H1 (cell line): ENCODE measurements around the gene CAPN1. TPM values are rescaled to one million over a fixed set of nuclear protein-coding genes. Genes with fewer than 3 reads are reported as not detected.
A peak's percentile ranks its signal among the peaks of the same experiment; 100 is the strongest.

Experiments used
- CTCF ChIA-PET: fragments of 300-600 bp; sonication (Branson Sonifier 250); formaldehyde crosslinking; loops from one replicate; lab custom pipeline; 2021; ENCODE audit not compliant: partially characterized antibody; lab: Charles Lee
- POLR2A ChIA-PET: fragments of 300-600 bp; sonication (Branson Sonifier 250); formaldehyde crosslinking; loops from one replicate; lab custom pipeline; 2021; ENCODE audit warnings: inconsistent platforms; ENCODE audit not compliant: partially characterized antibody; lab: Charles Lee
- DNase-seq, 2 experiments: peaks; one replicate each; pipeline versions ENCODE4 v3.0.0 to v3.0.0-alpha.2; 2010 to 2022; ENCODE audit warnings: low spot score in 2 of 2, low read depth in 1 of 2, mixed read lengths in 1 of 2
- FAIRE-seq: peaks from 2 replicates; lab custom pipeline; 2011; peaks lifted over from hg19 to GRCh38; lab: Jason Lieb, UNC
- H2AFZ ChIP-seq: 2 replicates; pipeline ENCODE4 v1.8.1; 2012; ENCODE audit warnings: low read length, inconsistent platforms
- H2AK5ac ChIP-seq: 2 replicates; pipeline ENCODE4 v1.6.1; 2013; ENCODE audit warnings: low read depth, low read length
- H2BK120ac ChIP-seq: replicated peaks from 2 replicates; pipeline ENCODE3; 2013; ENCODE audit warnings: low read depth, low read length, inconsistent platforms
- H2BK12ac ChIP-seq: 2 replicates; pipeline ENCODE4 v1.6.1; 2013; ENCODE audit warnings: low read depth, low read length
- H2BK15ac ChIP-seq: 2 replicates; pipeline ENCODE4 v1.6.1; 2013; ENCODE audit warnings: low read length
- H2BK20ac ChIP-seq: 2 replicates; pipeline ENCODE4 v1.6.1; 2013; ENCODE audit warnings: low read length
- H2BK5ac ChIP-seq: 2 replicates; pipeline ENCODE4 v1.6.1; 2013; ENCODE audit warnings: low read depth, low read length
- H3K14ac ChIP-seq: 2 replicates; pipeline ENCODE4 v1.6.1; 2013; ENCODE audit warnings: inconsistent platforms; ENCODE audit not compliant: insufficient read length
- H3K18ac ChIP-seq: 2 replicates; pipeline ENCODE4 v1.6.1; 2013; ENCODE audit warnings: low read length; ENCODE audit errors: extremely low read depth
- H3K23ac ChIP-seq: 2 replicates; pipeline ENCODE4 v1.6.1; 2013; ENCODE audit warnings: inconsistent platforms; ENCODE audit not compliant: insufficient read length
- H3K23me2 ChIP-seq: 2 replicates; pipeline ENCODE4 v1.6.1; 2013; ENCODE audit warnings: low read depth, low read length
- H3K27ac ChIP-seq: 2 replicates; pipeline ENCODE4 v1.6.1; 2011; ENCODE audit warnings: low read depth, low read length, inconsistent platforms
- H3K27me3 ChIP-seq, 4 experiments: replicated peaks in 1 of 4; 1 replicate in 1 of 4; 2 replicates in 3 of 4; pipeline versions ENCODE4 v1.6.1 to v1.8.1; 2011 to 2013; ENCODE audit warnings: low read length in 3 of 4, mild to moderate bottlenecking in 3 of 4, inconsistent platforms in 2 of 4, mixed read lengths in 2 of 4, moderate library complexity in 1 of 4; ENCODE audit not compliant: control insufficient read depth in 3 of 4, insufficient read depth in 3 of 4; ENCODE audit errors: extremely low read depth in 1 of 4
- H3K36me3 ChIP-seq, 4 experiments: 2 replicates each; pipeline versions ENCODE4 v1.6.1 to v1.8.1; 2011 to 2013; ENCODE audit warnings: mild to moderate bottlenecking in 4 of 4, low read length in 3 of 4, moderate library complexity in 2 of 4, control low read depth in 1 of 4, inconsistent platforms in 1 of 4; ENCODE audit not compliant: insufficient read depth in 4 of 4, control insufficient read depth in 2 of 4
- H3K4ac ChIP-seq: replicated peaks from 2 replicates; pipeline ENCODE3; 2013; ENCODE audit warnings: low read length, low read depth, mixed read lengths, inconsistent platforms; ENCODE audit not compliant: insufficient read length
- H3K4me1 ChIP-seq, 4 experiments: replicated peaks in 1 of 4; 1 replicate in 1 of 4; 2 replicates in 3 of 4; pipeline versions ENCODE4 v1.6.1 to v1.8.1; 2011 to 2013; ENCODE audit warnings: low read length in 3 of 4, inconsistent platforms in 2 of 4, mixed read lengths in 1 of 4; ENCODE audit not compliant: insufficient read depth in 4 of 4, control insufficient read depth in 3 of 4
- H3K4me2 ChIP-seq, 2 experiments: 2 replicates each; pipeline versions ENCODE4 v1.6.1 to v1.8.1; 2011 to 2013; ENCODE audit warnings: low read depth in 2 of 2, low read length in 2 of 2, control low read depth in 1 of 2, inconsistent platforms in 1 of 2, mild to moderate bottlenecking in 1 of 2; ENCODE audit not compliant: insufficient read depth in 1 of 2
- H3K4me3 ChIP-seq, 4 experiments: fragments of 200-600, 300-600 bp in 1 of 4; sonication (generic), shearing (Covaris generic), sonication (Bioruptor Twin) in 1 of 4; 2 replicates each; pipeline versions ENCODE4 v1.5.1 to v1.8.1; 2011 to 2016; ENCODE audit warnings: low read length in 4 of 4, low read depth in 3 of 4, control low read depth in 2 of 4, inconsistent platforms in 2 of 4, mild to moderate bottlenecking in 2 of 4, mixed read lengths in 1 of 4, moderate library complexity in 1 of 4; ENCODE audit not compliant: insufficient read depth in 2 of 4; ENCODE audit errors: extremely low read depth in 1 of 4
- H3K56ac ChIP-seq: replicated peaks from 2 replicates; pipeline ENCODE3; 2013; ENCODE audit warnings: low read depth, mild to moderate bottlenecking, mixed read lengths, low read length, inconsistent platforms; ENCODE audit not compliant: insufficient read length
- H3K79me1 ChIP-seq: 2 replicates; pipeline ENCODE4 v1.6.1; 2013; ENCODE audit warnings: low read depth, low read length, control low read depth
- H3K79me2 ChIP-seq, 2 experiments: 2 replicates each; pipeline versions ENCODE4 v1.6.1 to v1.8.1; 2012 to 2013; ENCODE audit warnings: low read length in 2 of 2, mild to moderate bottlenecking in 2 of 2, inconsistent platforms in 1 of 2; ENCODE audit not compliant: insufficient read depth in 2 of 2, control insufficient read depth in 1 of 2
- H3K9ac ChIP-seq, 4 experiments: replicated peaks in 1 of 4; 1 replicate in 1 of 4; 2 replicates in 3 of 4; pipeline versions ENCODE4 v1.6.1 to v1.8.1; 2011 to 2013; ENCODE audit warnings: low read depth in 3 of 4, low read length in 3 of 4, control low read depth in 2 of 4, mild to moderate bottlenecking in 2 of 4, moderate library complexity in 2 of 4, inconsistent platforms in 1 of 4; ENCODE audit errors: extremely low read depth in 1 of 4
- H3K9me3 ChIP-seq, 2 experiments: 2 replicates each; pipeline versions ENCODE4 v1.6.1 to v1.8.1; 2012 to 2013; ENCODE audit warnings: mild to moderate bottlenecking in 2 of 2, moderate library complexity in 2 of 2, control low read depth in 1 of 2, inconsistent platforms in 1 of 2, low read depth in 1 of 2, low read length in 1 of 2, mixed read lengths in 1 of 2; ENCODE audit not compliant: insufficient read depth in 2 of 2
- H4K20me1 ChIP-seq, 2 experiments: replicated peaks in 1 of 2; 2 replicates each; pipeline versions ENCODE3 to v1.8.1; 2011 to 2013; ENCODE audit warnings: inconsistent platforms in 2 of 2, low read length in 2 of 2, mild to moderate bottlenecking in 1 of 2; ENCODE audit not compliant: insufficient read depth in 2 of 2, control insufficient read depth in 1 of 2
- H4K5ac ChIP-seq: 2 replicates; pipeline ENCODE4 v1.6.1; 2013; ENCODE audit warnings: low read length, low read depth, mixed read lengths, inconsistent platforms; ENCODE audit not compliant: insufficient read length
- H4K8ac ChIP-seq: 2 replicates; pipeline ENCODE4 v1.8.0; 2013; ENCODE audit warnings: mild to moderate bottlenecking, moderate library complexity, low read length, inconsistent platforms; ENCODE audit not compliant: insufficient read depth; ENCODE audit errors: extremely low read depth
- H4K91ac ChIP-seq: replicated peaks from 2 replicates; pipeline ENCODE3; 2013; ENCODE audit warnings: low read length, mixed read lengths, inconsistent platforms; ENCODE audit not compliant: insufficient read length
- ASH2L ChIP-seq: fragments of 200-600, 300-600 bp; sonication (generic); IDR thresholded peaks from one replicate; pipeline ENCODE4 v1.7.1; 2017; ENCODE audit warnings: low read length
- KDM5A ChIP-seq: fragments of 200-600 bp; IDR thresholded peaks from 2 replicates; pipeline ENCODE4 v1.7.1; 2012; ENCODE audit warnings: mild to moderate bottlenecking, low read length, inconsistent platforms, mixed read lengths
- MAFK ChIP-seq: IDR thresholded peaks from 2 replicates; pipeline ENCODE4 v1.6.1; 2012; ENCODE audit warnings: low read depth, mild to moderate bottlenecking, improper control_type of control experiment, low read length
- MAX ChIP-seq: IDR thresholded peaks from 2 replicates; pipeline ENCODE4 v1.6.1; 2012; ENCODE audit warnings: inconsistent platforms
- PHF8 ChIP-seq: fragments of 200-600 bp; sonication (generic); conservative IDR thresholded peaks from 2 replicates; pipeline ENCODE4 v1.7.1; 2012; ENCODE audit warnings: low read depth, mild to moderate bottlenecking, inconsistent platforms, low read length, moderate library complexity
- POLR2AphosphoS5 ChIP-seq: IDR thresholded peaks from 2 replicates; pipeline ENCODE4 v1.6.1; 2011; ENCODE audit warnings: low read depth, low read length
- RAD21 ChIP-seq, 2 experiments: IDR thresholded peaks in 1 of 2; conservative IDR thresholded peaks in 1 of 2; 2 replicates each; pipeline ENCODE4 v1.6.1; 2011; ENCODE audit warnings: low read depth in 2 of 2, low read length in 2 of 2, improper control_type of control experiment in 1 of 2, inconsistent platforms in 1 of 2, mild to moderate bottlenecking in 1 of 2, moderate library complexity in 1 of 2
- SAP30 ChIP-seq: fragments of 300-600 bp; sonication (generic); IDR thresholded peaks from 2 replicates; pipeline ENCODE4 v1.7.1; 2012; ENCODE audit warnings: low read length, moderate library complexity, mild to moderate bottlenecking, inconsistent platforms; ENCODE audit not compliant: insufficient read depth, insufficient replicate concordance
- SP4 ChIP-seq: IDR thresholded peaks from 2 replicates; pipeline ENCODE4 v1.6.1; 2012; ENCODE audit warnings: low read length, inconsistent platforms
- SUZ12 ChIP-seq: fragments of 200-600 bp; sonication (generic); IDR thresholded peaks from 2 replicates; pipeline ENCODE4 v1.6.1; 2012; ENCODE audit warnings: mild to moderate bottlenecking, inconsistent platforms, low read length, moderate library complexity, mixed read lengths
- TAF1 ChIP-seq: IDR thresholded peaks from 2 replicates; pipeline ENCODE4 v1.6.1; 2011; ENCODE audit warnings: mild to moderate bottlenecking, low read depth, low read length
- TAF7 ChIP-seq: optimal IDR thresholded peaks from 2 replicates; pipeline ENCODE3; 2011; ENCODE audit warnings: low read depth, mild to moderate bottlenecking, inconsistent platforms, low read length, moderate library complexity, borderline replicate concordance
- YY1 ChIP-seq: IDR thresholded peaks from 2 replicates; pipeline ENCODE4 v1.6.1; 2011; ENCODE audit warnings: low read depth, mild to moderate bottlenecking, low read length
- WGBS, 2 experiments: shearing (Covaris generic) in 1 of 2; methylation state at CpG; one replicate each; pipeline versions ENCODE4 v1.1.6 to v1.1.7; 2013 to 2015; ENCODE audit warnings: low lambda C conversion rate in 2 of 2, mixed read lengths in 2 of 2, inconsistent platforms in 1 of 2, low coverage in 1 of 2, missing lambda C conversion rate in 1 of 2; ENCODE audit not compliant: insufficient replicate concordance in 2 of 2, insufficient coverage in 1 of 2, insufficient read length in 1 of 2; ENCODE audit errors: extremely low coverage in 1 of 2, missing lambda C conversion rate in 1 of 2; 5-methylcytosine and 5-hydroxymethylcytosine counted together
- polyA plus RNA-seq, 7 experiments: library from polyadenylated mRNA; depleted of rRNA in 3 of 7; stranded (reverse) in 5 of 7; unstranded in 2 of 7; fragments of >200 nt in 5 of 7; fragments of 200-250 nt in 2 of 7; gene quantifications; 1 replicate in 5 of 7; 2 replicates in 1 of 7; 4 replicates in 1 of 7; pipeline versions ENCODE4 v1.2.1 to v1.2.3, GENCODE V29; 2011 to 2013; ENCODE audit warnings: missing spikeins in 2 of 7, mixed read lengths in 2 of 7
- total RNA-seq: library from RNA; stranded (reverse); fragmentation: NEBNext Ultra II Directional; extraction: Animal tissue kit (Norgen Biotek cat#: 25700); gene quantifications from 2 replicates; pipeline ENCODE4 v1.2.1, GENCODE V29; 2021

Gene CAPN1
- total and polyA plus RNA-seq, 2 of the 8 experiments (the other 6 are each of a cell fraction or from before 2014, with no cell fraction given), result 194 to 233 TPM

DNA sequence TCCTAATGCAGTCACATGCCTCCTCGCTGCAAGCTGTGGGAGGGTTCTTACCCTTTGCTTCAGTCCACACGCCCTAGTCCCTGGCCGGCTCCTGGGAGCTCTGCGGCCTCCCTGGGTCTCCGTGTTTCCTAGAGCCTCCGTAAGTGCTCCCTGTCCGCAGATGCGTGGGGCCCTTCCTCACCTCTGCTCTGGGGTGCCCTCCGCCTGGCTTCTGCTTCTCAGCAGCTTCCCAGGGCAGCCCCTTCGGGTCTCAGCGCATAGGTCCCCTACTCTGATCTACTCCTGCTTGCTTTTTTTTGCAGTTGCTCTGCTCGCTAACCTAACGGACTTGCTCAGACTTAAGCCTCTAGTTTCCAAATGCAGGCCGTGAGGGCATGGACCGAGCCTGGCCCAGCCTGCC is 22.4 kb downstream of the CAPN1 start:
- no peak overlapping the region for H3K4ac ChIP-seq
- 0 out of 2 replicates have a peak overlapping the region, but pooled peaks have one; percentile 52 for H4K8ac ChIP-seq
- CTCF ChIA-PET, result interaction anchor here (0.6 to 11.9 kb wide), 20 partner anchors 7 to 261 kb away, joined by 3 to 184 read pairs (median 6); partner anchors contain the start of genes ARL2, CAPN1 and TM7SF2
- TF ChIP-seq SAP30 (no peak), PHF8 (no peak), MAFK (no peak), TAF7 (no peak), YY1 (no peak), RAD21 (IDR thresholded peaks at IDR 0.05 in 1 of 2, conservative IDR thresholded peaks at IDR 0.05 in 1 of 2; ENCODE audit: low read depth in 2 of 2, low read length in 2 of 2) (no peak), ASH2L (no peak), TAF1 (no peak), MAX (no peak), SUZ12 (no peak), KDM5A (no peak), SP4 (no peak), POLR2AphosphoS5 (no peak)
- no peak overlapping the region for H2BK120ac ChIP-seq
- H3K14ac ChIP-seq, result no peak overlapping the region
- H3K79me2 ChIP-seq, result no peaks in the 10 kb centered on the region
- no peak overlapping the region for H3K9ac ChIP-seq
- H3K23me2 ChIP-seq, result no peaks in the 10 kb centered on the region
- no peak overlapping the region for H2AK5ac ChIP-seq
- 0 out of 2 replicates have a peak overlapping the region, but pooled peaks have one; percentile 52 for H2BK5ac ChIP-seq
- H2BK20ac ChIP-seq, result no peak overlapping the region; the same call in 1 of the 2 replicates
- no peaks in the 10 kb centered on the region for H4K20me1 ChIP-seq
- no peaks in the 10 kb centered on the region for H3K79me1 ChIP-seq
- peaks cover 16 to 51% (median 30%) of the 10 kb centered on the region in 4 experiments for H3K36me3 ChIP-seq
- no peak overlapping the region for H4K5ac ChIP-seq
- H2BK15ac ChIP-seq, result no peak overlapping the region
- H3K18ac ChIP-seq, result no peak overlapping the region
- POLR2A ChIA-PET, result interaction anchor here (0.7 to 13.9 kb wide), 18 partner anchors 9 to 296 kb away, joined by 3 to 324 read pairs (median 6); partner anchors contain the start of genes CAPN1, FAU, MRPL49 and TM7SF2
- H4K91ac ChIP-seq, result no peak overlapping the region
- no peak overlapping the region for H3K23ac ChIP-seq
- peaks cover 0 to 14% (median 10%) of the 10 kb centered on the region in 4 experiments; a peak in 6 of 7 replicates for H3K4me1 ChIP-seq
- H3K56ac ChIP-seq, result no peak overlapping the region
- no peak overlapping the region for H2BK12ac ChIP-seq
- DNase-seq (no peak), FAIRE-seq (no peak)
- no peaks in the 10 kb centered on the region for H3K9me3 ChIP-seq
- 0 out of 2 replicates have a peak overlapping the region, but pooled peaks have one; percentile 14 for H2AFZ ChIP-seq
- H3K4me3 ChIP-seq, result no peak overlapping the region
- no peak overlapping the region for H3K27ac ChIP-seq
- WGBS, 2 experiments, result 78% methylated on average over 15 of the region's 15 CpGs; no CpG with 5 or more reads in 1 of the 2 experiments
- no peaks in the 10 kb centered on the region for H3K27me3 ChIP-seq
- H3K4me2 ChIP-seq, result peak overlapping the region; percentile 1 to 55; a peak in 3 of 4 replicates
